ENCODE data around the gene PPP2R3B.
"Not testable (repeated sequence)": the region's sequence is repeated elsewhere in the genome, so short reads cannot be mapped to it uniquely, and the experiment has no call there.

The PPP2R3B gene

GRCh38 chrX:386768-387575 is at the start of gene PPP2R3B:
TSS of gene PPP2R3B (minus strand) at chrX:386907. CDS start at chrX:386691, 216 bp downstream.
- peak; percentile 97 for DNase-seq

GRCh38 chrX:435536-436122 is 48.9 kb upstream of the PPP2R3B start:
- no peak for DNase-seq

- no peak for DNase-seq
These were observed 48.2 kb upstream of the PPP2R3B start for GRCh38 chrX:434946-435345.

GRCh38 chrX:433771-434170 is 47.1 kb upstream of the PPP2R3B start:
- DNase-seq: no peak

- not testable (repeated sequence) for DNase-seq
These were observed 46.0 kb upstream of the PPP2R3B start for GRCh38 chrX:432666-433065.

- no peak for DNase-seq
These were observed 44.9 kb upstream of the PPP2R3B start for GRCh38 chrX:431492-432111.

GRCh38 chrX:431056-431455 is 44.3 kb upstream of the PPP2R3B start:
- no peak for DNase-seq

GRCh38 chrX:429266-429825 is 42.6 kb upstream of the PPP2R3B start:
- DNase-seq: no peak

GRCh38 chrX:427812-428725 is 41.4 kb upstream of the PPP2R3B start:
- DNase-seq: no peak

GRCh38 chrX:426881-427280 is 40.2 kb upstream of the PPP2R3B start:
- DNase-seq: no peak

GRCh38 chrX:425056-425455 is 38.3 kb upstream of the PPP2R3B start:
- DNase-seq: no peak

- DNase-seq: no peak
These were observed 35.1 kb upstream of the PPP2R3B start for GRCh38 chrX:421646-422391.

- no peak for DNase-seq
These were observed 34.0 kb upstream of the PPP2R3B start for GRCh38 chrX:420496-421223.

GRCh38 chrX:418927-419729 is 32.4 kb upstream of the PPP2R3B start:
- DNase-seq: no peak

GRCh38 chrX:415498-415897 is 28.8 kb upstream of the PPP2R3B start:
- DNase-seq: not testable (repeated sequence)

GRCh38 chrX:413322-414201 is 26.9 kb upstream of the PPP2R3B start:
- DNase-seq: no peak

- no peak for DNase-seq
These were observed 23.6 kb upstream of the PPP2R3B start for GRCh38 chrX:410296-410695.

- DNase-seq: no peak
These were observed 18.4 kb upstream of the PPP2R3B start for GRCh38 chrX:405149-405548.

- DNase-seq: no peak
These were observed 17.9 kb upstream of the PPP2R3B start for GRCh38 chrX:404656-405055.

Data from activated CD8-positive, alpha-beta memory T cell treated with anti-CD3 and anti-CD28 coated beads, Interleukin-2, amount 50 U/mL, for 4 hours (primary cell).